Gastroesophageal sphincter (tissue), 2 donors: ENCODE measurements around the gene FBXO28.

Source experiments
- POLR2A ChIP-seq, 2 donors: fragments of 450-650 bp; IDR thresholded peaks; one replicate each; pipeline ENCODE4 v1.6.1; 2017; ENCODE audit warnings: antibody characterized with exemption in 2 of 2, mild to moderate bottlenecking in 2 of 2, moderate library complexity in 1 of 2
- POLR2AphosphoS5 ChIP-seq: sonication (generic); formaldehyde crosslinking; IDR thresholded peaks from one replicate; pipeline ENCODE4 v1.6.1; 2017; ENCODE audit warnings: antibody characterized with exemption

- no peak for TF ChIP-seq POLR2AphosphoS5
- TF ChIP-seq POLR2A (IDR thresholded peaks at IDR 0.05), result no peak
These were observed 48.9 kb downstream of the FBXO28 start for GRCh38 chr1:224162768-224163167.
